ENCODE measurements around the gene EIF1AD.

The EIF1AD gene

GRCh38 chr11:65975771-65976170, 26.2 kb downstream of the EIF1AD start:
- Histone ChIP-seq H3K36me3 (ENCODE audit: control insufficient read depth, insufficient read depth, low read length) (peaks cover 26% of the 10 kb centered on the region), H3K27me3 (replicated peaks; ENCODE audit: control insufficient read depth, insufficient read depth, low read length) (no peaks in the 10 kb centered on the region), H3K4me3 (replicated peaks; ENCODE audit: low read depth, low read length) (no peak overlapping the region)
- no peak for DNase-seq (ENCODE audit: extremely low read depth, insufficient read length)
- TF ChIP-seq, protein P1, sequence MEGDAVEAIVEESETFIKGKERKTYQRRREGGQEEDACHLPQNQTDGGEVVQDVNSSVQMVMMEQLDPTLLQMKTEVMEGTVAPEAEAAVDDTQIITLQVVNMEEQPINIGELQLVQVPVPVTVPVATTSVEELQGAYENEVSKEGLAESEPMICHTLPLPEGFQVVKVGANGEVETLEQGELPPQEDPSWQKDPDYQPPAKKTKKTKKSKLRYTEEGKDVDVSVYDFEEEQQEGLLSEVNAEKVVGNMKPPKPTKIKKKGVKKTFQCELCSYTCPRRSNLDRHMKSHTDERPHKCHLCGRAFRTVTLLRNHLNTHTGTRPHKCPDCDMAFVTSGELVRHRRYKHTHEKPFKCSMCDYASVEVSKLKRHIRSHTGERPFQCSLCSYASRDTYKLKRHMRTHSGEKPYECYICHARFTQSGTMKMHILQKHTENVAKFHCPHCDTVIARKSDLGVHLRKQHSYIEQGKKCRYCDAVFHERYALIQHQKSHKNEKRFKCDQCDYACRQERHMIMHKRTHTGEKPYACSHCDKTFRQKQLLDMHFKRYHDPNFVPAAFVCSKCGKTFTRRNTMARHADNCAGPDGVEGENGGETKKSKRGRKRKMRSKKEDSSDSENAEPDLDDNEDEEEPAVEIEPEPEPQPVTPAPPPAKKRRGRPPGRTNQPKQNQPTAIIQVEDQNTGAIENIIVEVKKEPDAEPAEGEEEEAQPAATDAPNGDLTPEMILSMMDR (IDR thresholded peaks at IDR 0.05; ENCODE audit: insufficient read depth, low read length, poor library complexity, severe bottlenecking), result no peak

GRCh38 chr11:65973439-65974110, 28.4 kb downstream of the EIF1AD start:
- H3K4me3 ChIP-seq (replicated peaks; ENCODE audit: low read depth, low read length), result no peak overlapping the region
- no peaks in the 10 kb centered on the region for H3K27me3 ChIP-seq (replicated peaks; ENCODE audit: control insufficient read depth, insufficient read depth, low read length)
- H3K36me3 ChIP-seq (ENCODE audit: control insufficient read depth, insufficient read depth, low read length), result peaks cover 24% of the 10 kb centered on the region
- DNase-seq (ENCODE audit: extremely low read depth, insufficient read length), result no peak
- TF ChIP-seq, protein P1 (IDR thresholded peaks at IDR 0.05; ENCODE audit: insufficient read depth, low read length, poor library complexity, severe bottlenecking), result no peak

DNA sequence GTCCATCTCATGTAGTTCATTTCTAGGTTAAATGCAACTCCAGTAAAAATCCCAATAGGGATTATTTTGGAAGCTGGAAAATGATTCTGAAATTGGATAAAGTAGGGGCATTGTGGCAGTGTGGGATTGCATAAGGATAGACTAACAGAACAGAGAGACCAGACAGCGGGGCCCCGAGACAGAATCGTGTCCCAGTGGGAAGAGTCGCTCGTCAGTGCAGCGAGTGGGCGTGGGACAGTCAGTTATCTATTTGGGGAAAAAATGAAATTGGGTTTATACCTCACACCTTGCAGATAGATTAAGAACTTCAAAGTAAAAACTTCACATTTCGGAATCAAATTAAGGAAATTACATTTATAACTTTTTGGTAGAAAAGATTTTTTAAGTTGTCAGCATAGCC, 29.8 kb downstream of the EIF1AD start:
- Histone ChIP-seq H3K27me3 (replicated peaks; ENCODE audit: control insufficient read depth, insufficient read depth, low read length) (no peaks in the 10 kb centered on the region), H3K4me3 (replicated peaks; ENCODE audit: low read depth, low read length) (no peak overlapping the region), H3K36me3 (ENCODE audit: control insufficient read depth, insufficient read depth, low read length) (peaks cover 21% of the 10 kb centered on the region)
- TF ChIP-seq, protein P1 (IDR thresholded peaks at IDR 0.05; ENCODE audit: insufficient read depth, low read length, poor library complexity, severe bottlenecking), result no peak
- no peak for DNase-seq (ENCODE audit: extremely low read depth, insufficient read length)

GRCh38 chr11:65968600-65969482, 33.1 kb downstream of the EIF1AD start:
- Histone ChIP-seq H3K4me3 (replicated peaks; ENCODE audit: low read depth, low read length) (no peak overlapping the region), H3K27me3 (replicated peaks; ENCODE audit: control insufficient read depth, insufficient read depth, low read length) (no peaks in the 10 kb centered on the region), H3K36me3 (ENCODE audit: control insufficient read depth, insufficient read depth, low read length) (peaks cover 46% of the 10 kb centered on the region)
- no peak for DNase-seq (ENCODE audit: extremely low read depth, insufficient read length)
- TF ChIP-seq, protein P1 (IDR thresholded peaks at IDR 0.05; ENCODE audit: insufficient read depth, low read length, poor library complexity, severe bottlenecking), result no peak

DNA sequence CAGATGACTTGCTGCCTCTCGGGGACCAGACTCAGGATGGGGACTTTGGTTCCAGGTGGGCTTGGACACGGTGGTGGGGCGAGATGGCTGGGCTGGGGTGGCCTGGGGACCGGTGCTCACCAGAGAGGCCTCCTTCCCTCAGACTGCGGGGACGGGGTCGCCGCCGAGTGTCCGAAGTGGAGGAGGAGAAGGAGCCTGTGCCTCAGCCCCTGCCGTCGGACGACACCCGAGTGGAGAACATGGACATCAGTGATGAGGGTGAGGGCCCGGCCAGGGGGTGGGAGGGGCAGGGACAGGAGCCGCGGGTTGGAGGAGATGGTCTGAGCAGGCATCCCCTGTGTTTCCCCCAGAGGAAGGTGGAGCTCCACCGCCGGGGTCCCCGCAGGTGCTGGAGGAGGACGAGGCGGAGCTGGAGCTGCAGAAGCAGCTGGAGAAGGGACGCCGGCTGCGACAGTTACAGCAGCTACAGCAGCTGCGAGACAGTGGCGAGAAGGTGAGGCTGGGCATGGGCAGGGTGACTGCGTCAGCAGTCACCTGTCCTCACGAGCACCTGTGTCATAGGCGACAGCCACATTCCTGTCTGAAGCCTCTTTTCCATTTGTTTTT, 34.5 kb downstream of the EIF1AD start:
- H3K27me3 ChIP-seq (replicated peaks; ENCODE audit: control insufficient read depth, insufficient read depth, low read length), result no peaks in the 10 kb centered on the region
- TF ChIP-seq, protein P1 (IDR thresholded peaks at IDR 0.05; ENCODE audit: insufficient read depth, low read length, poor library complexity, severe bottlenecking), result no peak

More for the DNA sequence above, 34.5 kb downstream of the EIF1AD start:
- DNase-seq (ENCODE audit: extremely low read depth, insufficient read length), result no peak
- Histone ChIP-seq H3K4me3 (replicated peaks; ENCODE audit: low read depth, low read length) (no peak overlapping the region), H3K36me3 (ENCODE audit: control insufficient read depth, insufficient read depth, low read length) (peaks cover 43% of the 10 kb centered on the region)
